Suprapubic skin (tissue), 4 donors: ENCODE measurements around the gene PDS5A.

Source experiments
- POLR2A ChIP-seq, 2 donors: fragments of 450-650 bp; IDR thresholded peaks; one replicate each; pipeline ENCODE4 v1.6.1; 2017; ENCODE audit warnings: antibody characterized with exemption in 2 of 2, mild to moderate bottlenecking in 2 of 2, moderate library complexity in 2 of 2
- POLR2AphosphoS5 ChIP-seq, 3 donors: sonication (generic); formaldehyde crosslinking; IDR thresholded peaks; one replicate each; pipeline ENCODE4 v1.6.1; 2017; ENCODE audit warnings: antibody characterized with exemption in 3 of 3
- TF ChIP-seq, protein P1 (sequence below), 2 donors: fragments of 200-600 bp in 1 of 2; fragments of 450-650 bp in 1 of 2; sonication (generic) in 1 of 2; IDR thresholded peaks; one replicate each; pipeline ENCODE4 v1.5.1; 2016 to 2019; ENCODE audit warnings: antibody characterized with exemption in 2 of 2, mild to moderate bottlenecking in 1 of 2, moderate library complexity in 1 of 2

- no peak for TF ChIP-seq POLR2A (IDR thresholded peaks at IDR 0.05)
- TF ChIP-seq, protein P1, sequence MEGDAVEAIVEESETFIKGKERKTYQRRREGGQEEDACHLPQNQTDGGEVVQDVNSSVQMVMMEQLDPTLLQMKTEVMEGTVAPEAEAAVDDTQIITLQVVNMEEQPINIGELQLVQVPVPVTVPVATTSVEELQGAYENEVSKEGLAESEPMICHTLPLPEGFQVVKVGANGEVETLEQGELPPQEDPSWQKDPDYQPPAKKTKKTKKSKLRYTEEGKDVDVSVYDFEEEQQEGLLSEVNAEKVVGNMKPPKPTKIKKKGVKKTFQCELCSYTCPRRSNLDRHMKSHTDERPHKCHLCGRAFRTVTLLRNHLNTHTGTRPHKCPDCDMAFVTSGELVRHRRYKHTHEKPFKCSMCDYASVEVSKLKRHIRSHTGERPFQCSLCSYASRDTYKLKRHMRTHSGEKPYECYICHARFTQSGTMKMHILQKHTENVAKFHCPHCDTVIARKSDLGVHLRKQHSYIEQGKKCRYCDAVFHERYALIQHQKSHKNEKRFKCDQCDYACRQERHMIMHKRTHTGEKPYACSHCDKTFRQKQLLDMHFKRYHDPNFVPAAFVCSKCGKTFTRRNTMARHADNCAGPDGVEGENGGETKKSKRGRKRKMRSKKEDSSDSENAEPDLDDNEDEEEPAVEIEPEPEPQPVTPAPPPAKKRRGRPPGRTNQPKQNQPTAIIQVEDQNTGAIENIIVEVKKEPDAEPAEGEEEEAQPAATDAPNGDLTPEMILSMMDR (IDR thresholded peaks at IDR 0.05): no peak
- TF ChIP-seq POLR2AphosphoS5 (IDR thresholded peaks at IDR 0.05): no peak
Measured at GRCh38 chr4:39877971-39878370, 99.7 kb downstream of the PDS5A start.
